HepG2 (cell line): ENCODE results near the gene ALX3. TPM values are rescaled to one million over a fixed set of nuclear protein-coding genes. Genes with fewer than 3 reads are reported as not detected.

Source experiments
- ATAC-seq: fragments of 200-7000 bp; cut with Tn5 transposase; 3 replicates; pipeline ENCODE4 v1.9.1; 2020; ENCODE audit warnings: mild to moderate bottlenecking, moderate library complexity
- BruUV-seq: library from RNA; stranded (reverse); fragments of 400-500 nt; replicated peaks from 2 replicates; lab custom pipeline; 2021; lab: Mats Ljungman, UMichigan
- CTCF ChIA-PET: fragments of 300-600 bp; formaldehyde crosslinking; extraction: SDS; loops from one replicate; lab custom pipeline; 2021; ENCODE audit warnings: low total read pairs, inconsistent platforms, low intra/inter-chr PET ratio; lab: Yijun Ruan, JAX
- POLR2A ChIA-PET: fragments of 350-600 bp; sonication (Branson Sonifier 250); formaldehyde crosslinking; loops from one replicate; lab custom pipeline; 2020; ENCODE audit warnings: antibody characterized with exemption, inconsistent platforms; lab: Yijun Ruan, JAX
- DNase-seq: peaks from one replicate; pipeline ENCODE4 v3.0.0-alpha.2; 2015; ENCODE audit warnings: low spot score
- FAIRE-seq: peaks from 3 replicates; lab custom pipeline; 2011; peaks lifted over from hg19 to GRCh38; lab: Jason Lieb, UNC
- H2AFZ ChIP-seq: one replicate; pipeline ENCODE4 v1.6.1; 2011; ENCODE audit warnings: low read length, inconsistent platforms
- H3K27ac ChIP-seq: fragments of 300-600 bp; 3 replicates; pipeline ENCODE4 v1.8.0; 2011; ENCODE audit warnings: mixed run types, mild to moderate bottlenecking, mixed read lengths, low read length, inconsistent platforms; ENCODE audit not compliant: insufficient read depth; ENCODE audit errors: extremely low read length
- H3K27me3 ChIP-seq, 2 experiments: fragments of 200-600 bp in 1 of 2; 2 replicates in 1 of 2; 3 replicates in 1 of 2; pipeline versions ENCODE4 v1.6.0 to v1.8.0; 2011; ENCODE audit warnings: low read length in 2 of 2, mild to moderate bottlenecking in 2 of 2, moderate library complexity in 2 of 2, inconsistent platforms in 1 of 2; ENCODE audit not compliant: insufficient read depth in 2 of 2, control insufficient read depth in 1 of 2
- H3K36me3 ChIP-seq, 2 experiments: fragments of 200-600 bp in 1 of 2; replicated peaks in 1 of 2; 2 replicates in 1 of 2; 3 replicates in 1 of 2; pipeline versions ENCODE4 v1.5.1 to v1.8.0; 2011; ENCODE audit warnings: low read length in 2 of 2, inconsistent platforms in 1 of 2; ENCODE audit not compliant: insufficient read depth in 2 of 2, control insufficient read depth in 1 of 2
- H3K4me1 ChIP-seq: 2 replicates; pipeline ENCODE4 v1.5.1; 2012; ENCODE audit warnings: low read length, inconsistent platforms; ENCODE audit not compliant: insufficient read depth
- H3K4me2 ChIP-seq: 2 replicates; pipeline ENCODE4 v1.6.0; 2011; ENCODE audit warnings: low read depth, low read length, inconsistent platforms
- H3K4me3 ChIP-seq, 3 experiments: fragments of 200-600 bp in 1 of 3; sonication (generic), shearing (Covaris generic) in 1 of 3; replicated peaks in 1 of 3; 2 replicates each; pipeline ENCODE4 v1.5.1; 2011 to 2016; ENCODE audit warnings: low read length in 3 of 3, inconsistent platforms in 2 of 3, low read depth in 2 of 3, mild to moderate bottlenecking in 2 of 3, control low read depth in 1 of 3, mixed read lengths in 1 of 3; ENCODE audit not compliant: insufficient read depth in 1 of 3
- H3K79me2 ChIP-seq: one replicate; pipeline ENCODE4 v1.6.1; 2011; ENCODE audit warnings: low read length, inconsistent platforms; ENCODE audit not compliant: insufficient read depth
- H3K9ac ChIP-seq: 2 replicates; pipeline ENCODE4 v1.6.0; 2011; ENCODE audit warnings: mild to moderate bottlenecking, low read depth, low read length, inconsistent platforms; ENCODE audit not compliant: insufficient read depth
- H3K9me3 ChIP-seq: 2 replicates; pipeline ENCODE4 v1.5.1; 2012; ENCODE audit warnings: mild to moderate bottlenecking, low read length
- H4K20me1 ChIP-seq: 2 replicates; pipeline ENCODE4 v1.6.0; 2011; ENCODE audit warnings: inconsistent platforms, mild to moderate bottlenecking, low read length, moderate library complexity; ENCODE audit not compliant: insufficient read depth
- NR2F6 ChIP-seq, 2 experiments: IDR thresholded peaks; 2 replicates each; pipeline ENCODE4 v1.6.1; 2016; ENCODE audit warnings: antibody characterized with exemption in 1 of 2, mild to moderate bottlenecking in 1 of 2
- PPARG ChIP-seq: conservative IDR thresholded peaks from 2 replicates; pipeline ENCODE4 v1.6.1; 2016; ENCODE audit warnings: missing biosample characterization, missing genetic modification reagents
- SNAPC2 ChIP-seq: sonication (generic); formaldehyde crosslinking; IDR thresholded peaks from 2 replicates; pipeline ENCODE4 v1.8.1; 2022; ENCODE audit warnings: mild to moderate bottlenecking, missing genetic modification reagents
- ZNF263 ChIP-seq: sonication (generic); formaldehyde crosslinking; IDR thresholded peaks from 2 replicates; pipeline ENCODE4 v1.4.0; 2020; ENCODE audit warnings: missing genetic modification reagents
- ZNF530 ChIP-seq: sonication (generic); formaldehyde crosslinking; IDR thresholded peaks from 2 replicates; pipeline ENCODE4 v1.5.0; 2020; ENCODE audit warnings: low read depth, mild to moderate bottlenecking, missing genetic modification reagents
- WGBS: methylation state at CpG from one replicate; pipeline ENCODE4 v1.1.6; 2017; ENCODE audit warnings: low lambda C conversion rate; 5-methylcytosine and 5-hydroxymethylcytosine counted together
- in situ Hi-C: cut with HindIII; loops from 2 replicates; pipeline ENCODE4 v1.10.0; 2017; ENCODE audit warnings: low pct_unique_long_range_greater_than_20kb; ENCODE audit not compliant: extremely low pct_ligation_motif_present
- intact Hi-C: fragments of 100-400 bp; cut with micrococcal nuclease; formaldehyde crosslinking; loops from one replicate; pipeline ENCODE4 v1.10.0; 2022; ENCODE audit not compliant: unreplicated experiment
- polyA plus RNA-seq, 8 experiments: library from polyadenylated mRNA; depleted of rRNA in 3 of 8; stranded (reverse) in 7 of 8; unstranded in 1 of 8; fragments of >200 nt; fragmentation: Illumina TruSeq in 4 of 8; extraction: Trizol in 4 of 8; gene quantifications; 2 replicates each; pipeline versions ENCODE4 v1.2.1 to v1.2.3, GENCODE V29; 2011 to 2016; ENCODE audit warnings: low read depth in 4 of 8, missing spikeins in 1 of 8, mixed read lengths in 1 of 8; ENCODE audit not compliant: insufficient read depth in 1 of 8
- total RNA-seq, 5 experiments: library from RNA; depleted of rRNA; stranded (reverse); fragments of >200 nt; fragmentation: Illumina TruSeq; extraction: Trizol; gene quantifications; 2 replicates each; pipeline ENCODE4 v1.2.3, GENCODE V29; 2016; ENCODE audit warnings: low read depth in 1 of 5
- TF ChIP-seq, protein P1 (sequence below): fragments of 450-650 bp; IDR thresholded peaks from 2 replicates; pipeline ENCODE4 v1.6.1; 2016

The ALX3 gene
- total and polyA plus RNA-seq, 2 of the 13 experiments (the other 11 are each of a cell fraction or from before 2014, with no cell fraction given), result not detected

DNA sequence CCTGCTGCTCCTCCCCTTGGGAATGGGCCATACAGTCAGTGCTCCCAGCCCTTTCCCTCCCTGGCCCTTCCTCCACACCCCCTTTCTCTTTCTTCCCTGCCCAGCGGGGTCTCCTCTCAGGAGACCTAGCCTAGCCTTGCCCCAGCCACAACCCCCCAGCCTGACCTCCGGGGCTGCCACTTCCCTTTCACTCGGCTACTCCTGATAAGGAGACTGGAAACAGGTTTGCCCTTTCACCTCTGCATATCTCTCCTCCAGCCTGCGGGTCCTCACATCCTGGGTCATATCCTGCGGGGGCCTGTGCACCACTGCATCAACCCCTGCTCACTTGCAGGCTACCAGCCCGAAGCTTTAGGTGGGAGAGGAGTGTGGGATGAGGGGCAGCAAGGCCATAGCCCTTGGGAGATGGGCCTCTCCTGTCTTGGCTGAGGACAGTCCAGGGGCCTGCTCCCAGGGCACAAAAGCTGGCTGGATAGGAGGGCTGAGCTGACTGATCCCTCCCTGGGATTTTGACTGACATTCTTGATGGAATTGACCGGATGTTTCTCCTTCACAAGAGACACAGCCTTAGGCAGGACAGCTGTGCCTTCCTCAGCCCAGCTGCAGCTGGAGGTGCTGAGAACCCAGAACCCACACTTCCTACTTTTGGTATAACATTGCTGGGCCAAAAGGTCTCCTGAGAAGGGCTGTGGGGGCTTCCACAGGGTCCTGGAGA is 19.2 kb upstream of the ALX3 start:
- H4K20me1 ChIP-seq, result no peaks in the 10 kb centered on the region
- H3K27ac ChIP-seq, result no peak overlapping the region
- FAIRE-seq (no peak), ATAC-seq (no peak), DNase-seq (no peak)
- H3K36me3 ChIP-seq, result no peaks in the 10 kb centered on the region
- no peak overlapping the region for H3K4me2 ChIP-seq
- no TSS peak for BruUV-seq
- intact Hi-C loops, result no loop called here
- no peak overlapping the region for H2AFZ ChIP-seq
- no peaks in the 10 kb centered on the region for H3K9me3 ChIP-seq
- no peaks in the 10 kb centered on the region for H3K79me2 ChIP-seq
- no peak overlapping the region for H3K9ac ChIP-seq
- H3K4me3 ChIP-seq, result no peak overlapping the region
- no peak for TF ChIP-seq ZNF530 (CRISPR knock-in tag)
- no peak for TF ChIP-seq PPARG
- 0 out of 2 replicates have a peak, but pooled peaks have one; percentile 14 for TF ChIP-seq NR2F6 (IDR thresholded peaks at IDR 0.05)
- no peak for TF ChIP-seq NR2F6 (CRISPR knock-in tag; IDR thresholded peaks at IDR 0.05)
- TF ChIP-seq ZNF263, result 0 out of 2 replicates have a peak, but pooled peaks have one; percentile 31
- peaks cover 5 to 39% of the 10 kb centered on the region in 2 experiments; a peak in 3 of 5 replicates for H3K27me3 ChIP-seq
- H3K4me1 ChIP-seq, result peaks cover 13% of the 10 kb centered on the region; the same call in 1 of the 2 replicates
- POLR2A ChIA-PET, result no interaction called here
- CTCF ChIA-PET, result interaction anchor here (1.6 kb wide), 1 partner anchor 17 kb away, joined by 3 read pairs; no protein-coding TSS in a partner anchor
- 3% methylated on average over 6 of the region's 7 CpGs for WGBS
- in situ Hi-C loops, result no loop called here

DNA sequence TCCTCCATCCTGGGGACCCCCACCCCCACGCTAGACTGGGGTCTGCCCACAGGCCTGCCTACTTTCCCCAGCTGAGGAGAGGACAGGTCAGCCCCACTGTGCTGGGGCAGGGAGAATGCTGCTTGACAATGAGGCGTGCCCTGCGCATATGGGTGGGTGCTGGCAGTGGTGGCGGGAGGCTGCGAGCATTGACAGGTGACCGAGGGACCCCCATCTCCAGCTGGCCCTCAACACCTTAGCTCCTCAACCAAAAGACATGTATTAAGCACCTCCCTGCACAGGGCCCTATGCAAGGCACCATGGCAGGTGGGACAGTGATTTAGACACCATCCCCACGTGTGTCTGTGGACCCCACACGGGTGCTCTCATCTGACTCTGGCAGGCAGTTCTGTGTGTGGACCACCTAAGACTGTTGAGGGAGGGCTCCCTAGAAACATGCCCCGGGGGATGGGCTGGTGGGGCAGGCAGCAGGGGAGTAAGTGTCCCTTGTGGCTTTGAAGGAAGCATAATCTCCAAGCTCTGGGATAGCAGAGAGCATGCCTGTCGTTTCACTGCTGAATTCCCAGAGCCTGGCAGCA is 18.4 kb upstream of the ALX3 start:
- no peak for FAIRE-seq
- H3K9ac ChIP-seq, result no peak overlapping the region
- H3K27ac ChIP-seq, result no peak overlapping the region
- peaks cover 14% of the 10 kb centered on the region; the same call in 1 of the 2 replicates for H3K4me1 ChIP-seq
- 30% methylated on average over 2 of the region's 10 CpGs for WGBS
- in situ Hi-C loops, result no loop called here
- no peak for ATAC-seq
- POLR2A ChIA-PET, result interaction anchor here (1.2 kb wide), 1 partner anchor 29 kb away, joined by 4 read pairs; no protein-coding TSS in a partner anchor
- no peak overlapping the region for H3K4me2 ChIP-seq
- CTCF ChIA-PET, result interaction anchor here (1.1 to 1.6 kb wide), 4 partner anchors 17 to 371 kb away, joined by 3 to 13 read pairs (median 4); no protein-coding TSS in a partner anchor
- intact Hi-C loops, result loop anchor here (1.0 kb wide), 1 partner anchor 17 kb away; no protein-coding TSS in a partner anchor
- H2AFZ ChIP-seq, result no peak overlapping the region
- no peaks in the 10 kb centered on the region for H3K79me2 ChIP-seq
- H3K27me3 ChIP-seq, result peaks cover 5 to 43% of the 10 kb centered on the region in 2 experiments; a peak in 3 of 5 replicates
- no peaks in the 10 kb centered on the region for H3K9me3 ChIP-seq
- H3K4me3 ChIP-seq, result no peak overlapping the region
- H4K20me1 ChIP-seq, result no peaks in the 10 kb centered on the region
- H3K36me3 ChIP-seq, result no peaks in the 10 kb centered on the region
- TF ChIP-seq, protein P1, sequence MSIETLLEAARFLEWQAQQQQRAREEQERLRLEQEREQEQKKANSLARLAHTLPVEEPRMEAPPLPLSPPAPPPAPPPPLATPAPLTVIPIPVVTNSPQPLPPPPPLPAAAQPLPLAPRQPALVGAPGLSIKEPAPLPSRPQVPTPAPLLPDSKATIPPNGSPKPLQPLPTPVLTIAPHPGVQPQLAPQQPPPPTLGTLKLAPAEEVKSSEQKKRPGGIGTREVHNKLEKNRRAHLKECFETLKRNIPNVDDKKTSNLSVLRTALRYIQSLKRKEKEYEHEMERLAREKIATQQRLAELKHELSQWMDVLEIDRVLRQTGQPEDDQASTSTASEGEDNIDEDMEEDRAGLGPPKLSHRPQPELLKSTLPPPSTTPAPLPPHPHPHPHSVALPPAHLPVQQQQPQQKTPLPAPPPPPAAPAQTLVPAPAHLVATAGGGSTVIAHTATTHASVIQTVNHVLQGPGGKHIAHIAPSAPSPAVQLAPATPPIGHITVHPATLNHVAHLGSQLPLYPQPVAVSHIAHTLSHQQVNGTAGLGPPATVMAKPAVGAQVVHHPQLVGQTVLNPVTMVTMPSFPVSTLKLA, result peak; percentile 57; the same call in 1 of the 2 replicates
- no peak for TF ChIP-seq SNAPC2 (CRISPR knock-in tag)
- BruUV-seq, result no TSS peak
- DNase-seq, result no peak
